ENCODE data around the gene NR2F6.

DNA sequence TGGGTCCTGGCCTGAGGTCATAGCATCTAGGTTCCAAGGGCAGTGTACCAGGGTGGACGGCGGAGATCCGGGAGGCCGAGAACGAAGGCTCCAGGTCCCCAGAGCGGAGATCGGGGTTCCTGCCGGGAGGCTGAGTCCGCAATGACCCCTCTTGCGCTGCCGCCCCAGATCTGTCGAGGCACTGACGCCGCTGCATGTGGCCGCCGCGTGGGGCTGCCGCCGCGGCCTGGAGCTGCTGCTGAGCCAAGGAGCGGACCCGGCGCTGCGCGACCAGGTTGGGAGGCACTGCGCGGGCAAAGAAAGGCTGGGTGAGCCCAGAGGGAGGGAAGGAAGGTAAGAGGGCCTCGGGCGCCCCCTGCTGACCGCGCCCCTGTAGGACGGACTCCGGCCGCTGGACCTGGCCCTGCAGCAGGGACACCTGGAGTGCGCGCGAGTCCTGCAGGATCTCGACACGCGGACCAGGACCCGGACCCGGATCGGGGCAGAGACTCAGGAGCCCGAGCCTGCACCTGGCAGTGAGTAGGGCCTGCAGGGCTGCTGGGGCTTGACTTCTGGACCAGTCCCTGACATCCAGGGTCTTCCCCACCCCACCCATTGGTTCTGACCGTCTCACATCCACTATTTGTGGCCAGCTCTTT is 36.9 kb upstream of the NR2F6 start:
- TF ChIP-seq, protein P1, sequence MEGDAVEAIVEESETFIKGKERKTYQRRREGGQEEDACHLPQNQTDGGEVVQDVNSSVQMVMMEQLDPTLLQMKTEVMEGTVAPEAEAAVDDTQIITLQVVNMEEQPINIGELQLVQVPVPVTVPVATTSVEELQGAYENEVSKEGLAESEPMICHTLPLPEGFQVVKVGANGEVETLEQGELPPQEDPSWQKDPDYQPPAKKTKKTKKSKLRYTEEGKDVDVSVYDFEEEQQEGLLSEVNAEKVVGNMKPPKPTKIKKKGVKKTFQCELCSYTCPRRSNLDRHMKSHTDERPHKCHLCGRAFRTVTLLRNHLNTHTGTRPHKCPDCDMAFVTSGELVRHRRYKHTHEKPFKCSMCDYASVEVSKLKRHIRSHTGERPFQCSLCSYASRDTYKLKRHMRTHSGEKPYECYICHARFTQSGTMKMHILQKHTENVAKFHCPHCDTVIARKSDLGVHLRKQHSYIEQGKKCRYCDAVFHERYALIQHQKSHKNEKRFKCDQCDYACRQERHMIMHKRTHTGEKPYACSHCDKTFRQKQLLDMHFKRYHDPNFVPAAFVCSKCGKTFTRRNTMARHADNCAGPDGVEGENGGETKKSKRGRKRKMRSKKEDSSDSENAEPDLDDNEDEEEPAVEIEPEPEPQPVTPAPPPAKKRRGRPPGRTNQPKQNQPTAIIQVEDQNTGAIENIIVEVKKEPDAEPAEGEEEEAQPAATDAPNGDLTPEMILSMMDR (IDR thresholded peaks at IDR 0.05) = peak; percentile 90 to 98 (median 95)
- no peak for TF ChIP-seq POLR2A (IDR thresholded peaks at IDR 0.05)
